Activated T-helper 2 cell treated with anti-CD3 and anti-CD28 coated beads, Interferon-gamma antibody, Interleukin-2, Interleukin-4, amounts not matched to agents 10 μg/mL and 5 μg/mL and 100 μg/mL, durations not matched to agents 14 hours and 24 hours and 36 hours (primary cell): Measurements from ENCODE around the gene CGB8. TPM values are rescaled to one million over a fixed set of nuclear protein-coding genes. Genes with fewer than 3 reads are reported as not detected.
"Not testable (repeated sequence)": the region's sequence is repeated elsewhere in the genome, so short reads cannot be mapped to it uniquely, and the experiment has no call there.

Experiments used
- DNase-seq: peaks from one replicate; pipeline ENCODE4 v3.0.0; 2021; ENCODE audit warnings: low spot score
- H3K27ac Mint-ChIP-seq: one replicate; pipeline ENCODE4 v1.8.0; 2021; ENCODE audit warnings: mixed read lengths
- H3K27me3 Mint-ChIP-seq: one replicate; pipeline ENCODE4 v1.8.0; 2021; ENCODE audit warnings: low read depth, mixed read lengths
- H3K36me3 Mint-ChIP-seq: one replicate; pipeline ENCODE4 v1.8.0; 2021; ENCODE audit warnings: low read depth, mixed read lengths
- H3K4me1 Mint-ChIP-seq: one replicate; pipeline ENCODE4 v1.8.0; 2021; ENCODE audit warnings: low read depth, mixed read lengths
- H3K4me3 Mint-ChIP-seq: one replicate; pipeline ENCODE4 v1.8.0; 2021; ENCODE audit warnings: low read depth, mild to moderate bottlenecking, moderate library complexity, mixed read lengths
- H3K9me3 Mint-ChIP-seq: one replicate; pipeline ENCODE4 v1.8.0; 2021; ENCODE audit warnings: mixed read lengths
- intact Hi-C: fragments of 100-400 bp; cut with micrococcal nuclease; formaldehyde crosslinking; loops from one replicate; pipeline ENCODE4 v1.15.1; 2023
- total RNA-seq: library from RNA; stranded (reverse); gene quantifications from 2 replicates; pipeline ENCODE4 v1.2.3, GENCODE V29; 2022

The CGB8 gene
- total RNA-seq, 1 donor from 2014 or later, result not detected

DNA sequence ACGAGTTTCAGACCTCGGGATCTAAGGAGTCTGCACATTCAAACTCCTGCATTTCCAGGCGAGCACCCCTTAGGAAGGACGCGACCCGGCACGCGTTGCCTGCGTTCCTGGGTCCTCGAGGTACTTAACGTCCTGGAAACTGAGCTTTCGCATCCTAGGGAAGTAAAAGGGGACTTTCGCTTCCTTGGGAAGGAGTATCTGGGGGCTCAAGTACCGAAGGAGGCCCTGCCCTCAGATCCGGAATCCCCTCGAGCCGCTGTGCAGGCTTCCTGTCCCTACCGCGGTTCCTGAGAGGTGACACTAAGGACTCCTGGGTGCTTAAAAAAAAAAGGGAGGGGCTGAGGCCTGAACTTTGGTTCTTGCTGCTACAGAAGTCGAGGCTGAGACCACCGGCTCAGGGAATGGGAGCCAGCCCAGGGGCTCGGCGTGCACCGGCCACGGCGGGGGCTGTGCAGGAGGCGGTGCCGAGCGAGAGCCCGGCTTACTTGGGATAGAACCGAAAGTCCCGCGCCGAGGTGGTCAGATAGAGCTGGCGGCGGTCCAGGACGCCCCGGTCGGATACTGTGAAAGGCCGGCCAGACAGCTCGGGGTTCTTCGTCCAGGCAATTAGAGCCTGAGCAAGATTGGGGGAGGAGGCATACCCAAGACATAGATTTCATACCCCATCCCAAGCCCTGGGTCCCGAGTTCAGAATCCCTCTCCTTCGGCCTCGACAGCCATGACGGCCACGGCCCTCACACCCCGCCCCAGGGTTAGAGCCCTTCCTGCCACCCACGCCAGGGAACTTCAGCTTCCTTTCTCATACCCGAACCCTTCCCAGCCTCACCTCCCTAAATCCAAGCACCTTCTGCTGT lies 30.3 kb downstream of the CGB8 start:
- H3K4me1 Mint-ChIP-seq, result peaks cover 20% of the 10 kb centered on the region
- DNase-seq, H3K27ac Mint-ChIP-seq, H3K9me3 Mint-ChIP-seq, intact Hi-C loops: not testable (repeated sequence)
- H3K4me3 Mint-ChIP-seq, result peak overlapping the region; percentile 85
- H3K27me3 Mint-ChIP-seq, result peaks cover 10% of the 10 kb centered on the region
- peaks cover 21% of the 10 kb centered on the region for H3K36me3 Mint-ChIP-seq

DNA sequence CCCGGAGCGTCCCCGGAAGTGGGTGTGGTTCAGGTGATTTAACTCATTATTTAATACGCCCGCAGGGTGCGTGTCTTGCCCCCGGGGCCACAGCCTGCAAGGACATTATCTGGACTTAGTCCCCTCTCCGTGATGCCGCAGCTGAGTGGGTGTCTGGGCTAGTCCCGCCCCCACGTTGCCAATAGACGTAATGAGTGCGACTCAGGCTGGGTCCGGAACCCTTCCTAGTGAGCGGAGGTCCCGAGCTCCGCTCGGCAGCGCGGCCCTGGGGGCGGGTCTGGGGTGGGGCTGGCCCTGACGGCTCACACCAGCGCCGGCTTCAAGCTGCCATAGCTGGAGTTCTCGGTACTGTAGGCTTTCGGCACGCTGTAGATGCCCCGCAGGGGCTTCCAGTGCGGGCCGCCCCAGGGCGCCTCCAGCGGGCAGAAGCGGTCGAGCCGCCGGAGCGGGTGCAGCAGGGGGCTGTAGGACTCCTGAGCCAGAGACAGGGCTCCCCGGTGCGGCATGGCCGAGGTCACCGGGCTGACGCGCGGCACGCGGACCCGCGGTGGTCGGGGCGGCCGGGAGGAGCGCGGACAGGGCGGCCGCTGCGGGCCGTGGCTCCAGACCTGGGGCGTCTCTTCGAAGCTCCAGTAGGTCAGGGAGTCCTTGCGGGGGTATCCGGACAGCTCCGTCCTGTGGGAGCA lies 31.1 kb downstream of the CGB8 start:
- H3K27me3 Mint-ChIP-seq, result peaks cover 10% of the 10 kb centered on the region
- peaks cover 21% of the 10 kb centered on the region for H3K36me3 Mint-ChIP-seq
- H3K4me3 Mint-ChIP-seq, result peak overlapping the region; percentile 85
- H3K4me1 Mint-ChIP-seq, result peaks cover 20% of the 10 kb centered on the region
- no peak overlapping the region for H3K27ac Mint-ChIP-seq
- H3K9me3 Mint-ChIP-seq, result no peaks in the 10 kb centered on the region
- DNase-seq, result peak; percentile 48
- intact Hi-C loops, result no loop called here

DNA sequence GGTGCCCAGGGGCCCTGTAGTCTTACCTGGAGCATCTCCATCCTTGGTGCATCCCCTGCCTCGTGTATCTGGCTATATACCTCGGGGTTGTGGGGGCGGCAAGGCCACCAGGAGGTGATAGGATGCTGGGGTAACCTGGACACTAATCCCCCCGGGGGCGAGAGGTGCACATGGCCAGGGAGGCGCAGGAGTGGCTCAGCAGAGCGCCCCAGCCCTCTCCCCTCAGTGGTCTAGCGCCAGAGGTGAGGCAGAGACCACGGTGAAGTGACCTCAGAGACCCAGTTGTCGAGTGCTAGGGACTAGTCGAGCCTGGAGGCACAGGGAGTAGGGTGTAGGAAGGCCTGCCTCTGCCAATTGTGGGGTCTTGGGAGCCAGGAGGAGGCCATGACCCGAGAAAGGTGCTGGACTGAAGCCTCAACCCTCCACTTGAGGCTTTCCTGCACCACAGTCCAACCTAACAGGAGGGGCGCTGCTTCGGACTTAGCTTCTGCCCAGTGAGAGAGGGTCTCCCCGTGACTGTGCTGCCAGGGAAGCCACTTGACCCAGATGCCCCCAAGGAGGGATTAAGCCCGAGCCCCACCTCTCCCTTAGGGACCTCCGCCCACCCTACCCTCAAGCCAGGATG lies 31.8 kb downstream of the CGB8 start, which contains the start of gene LHB:
LHB (minus strand) TSS at position 51 of the 625 bp plus-strand sequence; CDS start at position 41, 10 bp downstream.
- intact Hi-C loops, result no loop called here
- DNase-seq, result no peak
- peak within 1 kb of the TSS; percentile 21 for H3K4me3 Mint-ChIP-seq
- H3K36me3 Mint-ChIP-seq, result peaks cover 21% of the 10 kb centered on the region
- H3K27ac Mint-ChIP-seq, result no peak within 1 kb of the TSS
- H3K4me1 Mint-ChIP-seq, result peaks cover 20% of the 10 kb centered on the region
- H3K27me3 Mint-ChIP-seq, result peaks cover 10% of the 10 kb centered on the region
- no peaks in the 10 kb centered on the region for H3K9me3 Mint-ChIP-seq

DNA sequence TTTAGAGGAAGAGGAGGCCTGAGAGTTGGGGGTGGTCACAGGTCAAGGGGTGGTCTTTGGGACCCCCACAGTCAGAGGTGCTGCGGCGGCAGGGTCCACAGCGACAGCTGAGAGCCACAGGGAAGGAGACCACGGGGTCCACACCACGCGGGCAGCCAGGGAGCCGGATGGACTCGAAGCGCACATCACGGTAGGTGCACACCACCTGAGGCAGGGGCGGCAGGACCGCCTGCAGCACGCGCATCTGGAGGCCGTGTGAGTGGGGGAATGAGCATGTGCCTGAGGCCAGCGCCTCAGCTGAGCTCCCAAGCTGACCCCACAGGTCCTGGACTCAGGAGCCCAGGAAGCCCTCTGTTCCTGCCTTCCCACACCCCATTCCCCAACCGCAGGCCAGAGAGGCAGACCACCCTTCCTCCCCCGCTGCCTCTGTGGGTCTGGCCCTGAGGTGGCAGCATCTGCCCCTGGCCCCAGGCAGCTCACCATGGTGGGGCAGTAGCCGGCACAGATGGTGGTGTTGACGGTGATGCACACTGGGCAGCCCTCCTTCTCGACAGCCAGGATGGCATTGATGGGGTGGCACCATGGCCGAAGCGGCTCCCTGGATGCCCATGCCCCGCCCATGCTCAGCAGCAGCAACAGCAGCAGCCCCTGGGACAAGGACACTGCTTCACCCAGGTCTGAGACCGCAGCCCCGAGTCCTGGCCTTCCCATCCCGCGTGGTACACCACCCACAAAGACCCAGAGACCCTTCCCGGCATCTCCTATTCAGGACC lies 32.7 kb downstream of the CGB8 start:
- intact Hi-C loops, result no loop called here
- Mint-ChIP-seq H3K9me3 (no peaks in the 10 kb centered on the region), H3K27ac (no peak overlapping the region), H3K27me3 (peaks cover 8% of the 10 kb centered on the region), H3K36me3 (peaks cover 24% of the 10 kb centered on the region), H3K4me3 (no peak overlapping the region), H3K4me1 (peaks cover 16% of the 10 kb centered on the region)
- DNase-seq, result no peak

DNA sequence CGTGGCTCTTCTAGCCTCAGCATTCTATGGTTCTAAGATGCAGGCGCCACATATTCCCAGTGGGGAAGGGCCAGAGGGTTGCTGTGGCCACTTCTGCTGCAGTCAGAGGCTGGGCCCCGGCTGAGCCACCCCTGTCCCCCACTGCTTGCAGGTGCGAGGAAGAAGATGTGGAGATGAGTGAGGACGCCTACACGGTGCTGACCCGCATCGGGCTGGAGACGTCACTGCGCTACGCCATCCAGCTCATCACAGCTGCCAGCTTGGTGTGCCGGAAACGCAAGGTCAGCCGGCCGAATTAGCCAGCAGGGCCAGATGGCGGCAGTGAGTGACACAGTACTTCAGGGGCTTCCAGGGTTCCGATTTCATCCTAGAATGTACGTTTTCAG lies 34.0 kb downstream of the CGB8 start:
- Mint-ChIP-seq H3K4me3 (no peak overlapping the region), H3K4me1 (peaks cover 11% of the 10 kb centered on the region), H3K27ac (no peak overlapping the region), H3K36me3 (peaks cover 35% of the 10 kb centered on the region), H3K9me3 (no peaks in the 10 kb centered on the region), H3K27me3 (peaks cover 8% of the 10 kb centered on the region)
- no peak for DNase-seq
- intact Hi-C loops, result no loop called here

DNA sequence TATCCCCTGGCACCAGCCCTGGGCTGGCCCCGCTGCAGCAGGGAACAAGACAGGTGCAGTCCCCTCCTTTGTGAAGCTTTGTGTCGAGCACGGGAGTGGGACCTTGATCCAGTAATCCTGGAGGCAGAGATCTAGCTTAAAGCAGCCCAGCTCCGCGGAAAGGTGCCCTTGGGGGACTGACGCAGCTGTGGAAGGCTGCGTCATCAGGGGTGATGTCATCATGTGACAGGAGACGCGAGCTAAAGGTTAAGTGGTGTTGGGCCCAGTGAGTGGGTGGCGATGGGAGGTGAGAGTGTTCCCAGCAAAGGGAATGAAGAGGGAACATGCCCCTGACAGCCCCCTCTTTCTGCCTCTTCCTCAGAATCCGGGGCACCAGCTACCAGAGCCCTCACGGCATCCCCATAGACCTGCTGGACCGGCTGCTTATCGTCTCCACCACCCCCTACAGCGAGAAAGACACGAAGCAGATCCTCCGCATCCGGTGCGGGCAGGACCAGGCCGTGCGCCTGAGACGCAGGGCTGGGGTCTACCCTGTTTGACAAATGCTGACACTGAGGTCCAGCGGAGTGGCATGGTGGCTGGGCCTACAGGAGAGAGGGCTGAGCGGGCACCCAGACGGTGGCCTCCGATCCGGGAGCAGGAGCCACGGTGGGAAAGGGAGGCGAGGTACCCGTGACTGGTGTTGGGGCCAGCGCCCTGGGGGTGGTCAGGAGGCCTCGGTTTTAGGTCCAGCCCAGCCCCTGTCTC lies 34.6 kb downstream of the CGB8 start:
- Mint-ChIP-seq H3K4me3 (no peak overlapping the region), H3K27ac (no peak overlapping the region), H3K36me3 (peaks cover 38% of the 10 kb centered on the region), H3K9me3 (no peaks in the 10 kb centered on the region), H3K27me3 (peaks cover 7% of the 10 kb centered on the region), H3K4me1 (peaks cover 10% of the 10 kb centered on the region)
- intact Hi-C loops, result no loop called here
- DNase-seq, result no peak

DNA sequence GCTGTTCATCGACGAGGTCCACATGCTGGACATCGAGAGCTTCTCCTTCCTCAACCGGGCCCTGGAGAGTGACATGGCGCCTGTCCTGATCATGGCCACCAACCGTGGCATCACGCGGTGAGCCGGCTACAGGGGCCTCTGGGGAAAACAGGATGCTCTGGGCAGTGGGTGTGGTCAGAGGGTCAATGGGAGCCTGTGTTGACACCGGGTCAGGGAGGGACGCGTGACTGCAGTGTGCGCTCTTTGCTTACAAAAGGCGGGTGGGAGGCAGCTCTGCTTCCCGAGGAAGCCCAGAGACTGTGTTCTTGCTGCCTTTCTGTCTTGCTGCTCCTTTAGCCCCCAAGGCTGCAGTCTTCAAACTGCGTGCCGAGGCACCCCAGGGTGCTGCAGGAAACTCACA lies 37.7 kb downstream of the CGB8 start:
- peaks cover 47% of the 10 kb centered on the region for H3K36me3 Mint-ChIP-seq
- no peak for DNase-seq
- H3K27me3 Mint-ChIP-seq, result no peaks in the 10 kb centered on the region
- H3K4me1 Mint-ChIP-seq, result no peaks in the 10 kb centered on the region
- H3K4me3 Mint-ChIP-seq, result no peak overlapping the region
- no peak overlapping the region for H3K27ac Mint-ChIP-seq
- no peaks in the 10 kb centered on the region for H3K9me3 Mint-ChIP-seq
- intact Hi-C loops, result no loop called here

DNA sequence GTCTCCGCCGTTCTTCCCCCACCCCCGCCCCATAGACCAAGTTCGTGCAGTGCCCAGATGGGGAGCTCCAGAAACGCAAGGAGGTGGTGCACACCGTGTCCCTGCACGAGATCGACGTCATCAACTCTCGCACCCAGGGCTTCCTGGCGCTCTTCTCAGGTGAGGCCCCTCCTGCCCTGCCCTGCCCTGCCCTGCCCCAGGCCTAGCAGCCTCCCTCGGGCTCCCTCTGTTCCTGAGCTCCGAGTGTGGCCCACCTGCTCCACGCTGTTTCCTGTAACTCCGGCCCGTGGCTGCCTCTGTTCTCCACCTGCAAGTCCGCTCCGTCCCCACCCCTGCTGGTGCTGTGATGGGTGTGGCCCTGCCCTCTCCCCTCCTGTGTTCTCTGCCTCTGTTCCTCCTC lies 38.5 kb downstream of the CGB8 start:
- H3K9me3 Mint-ChIP-seq, result no peaks in the 10 kb centered on the region
- H3K4me3 Mint-ChIP-seq, result no peak overlapping the region
- no peaks in the 10 kb centered on the region for H3K4me1 Mint-ChIP-seq
- no peak overlapping the region for H3K27ac Mint-ChIP-seq
- no peaks in the 10 kb centered on the region for H3K27me3 Mint-ChIP-seq
- H3K36me3 Mint-ChIP-seq, result peaks cover 49% of the 10 kb centered on the region
- DNase-seq, result no peak
- intact Hi-C loops, result no loop called here

DNA sequence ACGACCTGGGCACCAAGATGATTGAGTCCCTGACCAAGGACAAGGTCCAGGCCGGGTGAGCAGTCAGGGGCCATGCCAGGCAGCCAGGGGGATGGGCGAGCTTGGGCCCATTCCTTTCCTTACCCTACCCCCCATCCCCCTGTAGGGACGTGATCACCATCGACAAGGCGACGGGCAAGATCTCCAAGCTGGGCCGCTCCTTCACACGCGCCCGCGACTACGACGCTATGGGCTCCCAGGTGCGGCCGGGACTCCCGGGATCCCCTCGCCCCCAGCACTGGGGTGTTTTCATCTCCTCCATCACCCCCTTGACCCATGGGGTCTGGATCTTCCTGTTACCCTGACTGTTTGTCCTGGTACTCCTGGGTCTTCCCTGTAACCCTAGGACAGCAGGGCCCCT lies 39.1 kb downstream of the CGB8 start:
- Mint-ChIP-seq H3K9me3 (no peaks in the 10 kb centered on the region), H3K36me3 (peaks cover 50% of the 10 kb centered on the region), H3K4me1 (no peaks in the 10 kb centered on the region), H3K27ac (no peak overlapping the region), H3K27me3 (no peaks in the 10 kb centered on the region), H3K4me3 (no peak overlapping the region)
- intact Hi-C loops, result no loop called here
- DNase-seq, result no peak

DNA sequence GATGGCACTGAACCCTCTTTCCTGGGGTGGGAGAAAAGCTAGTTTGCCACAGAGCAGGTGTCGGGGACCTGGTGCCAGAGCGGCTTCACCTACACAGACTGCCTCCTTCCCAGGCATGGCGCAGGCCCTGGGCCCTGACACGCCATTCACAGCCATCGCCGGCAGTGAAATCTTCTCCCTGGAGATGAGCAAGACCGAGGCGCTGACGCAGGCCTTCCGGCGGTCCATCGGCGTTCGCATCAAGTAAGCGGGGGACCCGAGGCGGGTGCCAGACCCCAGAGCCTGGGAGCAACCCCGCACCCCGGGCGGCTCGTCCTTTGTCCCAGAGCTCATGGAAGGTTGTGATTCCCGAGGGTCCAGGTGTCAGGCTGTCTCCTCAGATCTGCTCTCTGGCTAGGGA lies 42.0 kb downstream of the CGB8 start:
- H3K9me3 Mint-ChIP-seq, result no peaks in the 10 kb centered on the region
- H3K27ac Mint-ChIP-seq, result no peak overlapping the region
- intact Hi-C loops, result no loop called here
- H3K36me3 Mint-ChIP-seq, result peaks cover 63% of the 10 kb centered on the region
- no peaks in the 10 kb centered on the region for H3K4me1 Mint-ChIP-seq
- DNase-seq, result no peak
- no peaks in the 10 kb centered on the region for H3K27me3 Mint-ChIP-seq
- no peak overlapping the region for H3K4me3 Mint-ChIP-seq

DNA sequence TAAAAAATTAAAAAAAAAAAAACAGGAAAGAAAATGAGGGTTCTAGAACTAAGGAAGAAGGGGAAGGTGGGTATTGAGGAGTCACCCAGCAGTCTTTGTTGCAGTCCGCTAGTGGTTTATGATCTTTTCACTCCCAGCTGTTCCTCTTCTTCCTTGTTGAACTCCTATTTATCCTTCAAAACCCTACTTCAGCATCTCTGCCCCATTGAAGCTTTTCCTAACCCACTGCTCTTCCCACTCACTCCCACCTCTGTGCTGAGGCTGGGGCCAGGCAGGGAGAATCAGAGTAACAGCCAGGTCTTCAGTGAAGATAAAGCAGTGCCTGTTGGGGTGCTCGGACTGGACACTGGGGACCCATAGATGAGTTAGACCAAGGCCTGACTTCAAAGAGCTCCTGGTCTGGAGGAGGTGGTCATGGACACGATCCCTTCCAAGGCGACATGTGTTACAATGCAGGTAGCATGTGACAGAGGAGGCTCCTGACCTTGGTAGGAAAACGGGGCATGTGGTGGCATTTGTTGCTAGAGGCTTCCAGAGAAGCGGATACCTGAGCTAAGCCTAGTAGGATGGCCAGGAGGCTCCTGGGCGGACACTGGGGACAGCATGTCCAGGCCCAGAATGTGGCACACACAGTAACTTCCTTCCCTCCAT lies 43.8 kb downstream of the CGB8 start:
- no peaks in the 10 kb centered on the region for H3K9me3 Mint-ChIP-seq
- no peaks in the 10 kb centered on the region for H3K27me3 Mint-ChIP-seq
- intact Hi-C loops, result no loop called here
- DNase-seq, result no peak
- H3K27ac Mint-ChIP-seq, result no peak overlapping the region
- H3K36me3 Mint-ChIP-seq, result peaks cover 52% of the 10 kb centered on the region
- H3K4me1 Mint-ChIP-seq, result no peaks in the 10 kb centered on the region
- no peak overlapping the region for H3K4me3 Mint-ChIP-seq
